RWPE1 (cell line): ENCODE data around the gene MYO7A.

Experiments
- CTCF ChIA-PET: fragments of 350-600 bp; sonication (Branson Sonifier 250); formaldehyde crosslinking; extraction: SDS; loops from one replicate; lab custom pipeline; 2021; lab: Yijun Ruan, JAX
- POLR2A ChIA-PET: fragments of 400-600 bp; formaldehyde crosslinking; extraction: SDS; loops from one replicate; lab custom pipeline; 2020; ENCODE audit warnings: antibody characterized with exemption; ENCODE audit not compliant: low non-redundant PET; lab: Yijun Ruan, JAX
- DNase-seq: peaks from one replicate; pipeline ENCODE4 v3.0.0; 2012; ENCODE audit warnings: low spot score
- H3K27ac ChIP-seq: fragments of 450-650 bp; 2 replicates; pipeline ENCODE4 v1.5.1; 2017
- TF ChIP-seq, protein P1 (sequence below): fragments of 450-650 bp; conservative IDR thresholded peaks from 2 replicates; pipeline ENCODE4 v1.5.1; 2017; ENCODE audit warnings: low read depth, mild to moderate bottlenecking

Gene MYO7A

DNA sequence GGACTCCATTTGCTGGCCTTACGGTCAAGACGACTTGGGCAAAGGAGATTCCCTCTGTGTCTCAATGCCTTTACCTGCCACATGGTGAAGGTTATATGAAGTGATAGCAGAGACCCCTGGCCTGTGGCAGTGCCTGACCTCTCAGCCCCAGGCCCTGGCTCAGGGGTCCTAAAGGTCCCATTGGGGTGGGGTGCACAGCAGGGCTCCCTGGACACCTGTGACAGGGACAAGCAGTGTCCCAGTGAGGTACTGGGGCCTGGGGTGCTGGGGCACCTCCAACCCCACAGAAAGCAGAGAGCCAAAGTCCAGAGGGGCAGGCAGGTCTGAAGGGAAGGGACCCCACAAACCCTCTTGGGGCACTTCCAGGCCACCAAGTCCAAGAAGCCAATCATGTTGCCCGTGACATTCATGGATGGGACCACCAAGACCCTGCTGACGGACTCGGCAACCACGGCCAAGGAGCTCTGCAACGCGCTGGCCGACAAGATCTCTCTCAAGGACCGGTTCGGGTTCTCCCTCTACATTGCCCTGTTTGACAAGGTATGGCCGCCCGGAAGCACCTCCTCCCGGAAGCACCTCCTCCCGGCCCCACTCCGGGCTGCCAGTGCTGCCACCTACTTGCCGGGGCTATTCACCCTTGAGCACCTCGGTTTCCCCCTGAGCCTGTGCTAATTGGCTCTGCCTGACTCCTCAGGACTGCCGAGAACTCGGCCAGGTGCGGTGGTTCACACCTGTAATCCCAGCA, 62.5 kb downstream of the MYO7A start:
- TF ChIP-seq, protein P1, sequence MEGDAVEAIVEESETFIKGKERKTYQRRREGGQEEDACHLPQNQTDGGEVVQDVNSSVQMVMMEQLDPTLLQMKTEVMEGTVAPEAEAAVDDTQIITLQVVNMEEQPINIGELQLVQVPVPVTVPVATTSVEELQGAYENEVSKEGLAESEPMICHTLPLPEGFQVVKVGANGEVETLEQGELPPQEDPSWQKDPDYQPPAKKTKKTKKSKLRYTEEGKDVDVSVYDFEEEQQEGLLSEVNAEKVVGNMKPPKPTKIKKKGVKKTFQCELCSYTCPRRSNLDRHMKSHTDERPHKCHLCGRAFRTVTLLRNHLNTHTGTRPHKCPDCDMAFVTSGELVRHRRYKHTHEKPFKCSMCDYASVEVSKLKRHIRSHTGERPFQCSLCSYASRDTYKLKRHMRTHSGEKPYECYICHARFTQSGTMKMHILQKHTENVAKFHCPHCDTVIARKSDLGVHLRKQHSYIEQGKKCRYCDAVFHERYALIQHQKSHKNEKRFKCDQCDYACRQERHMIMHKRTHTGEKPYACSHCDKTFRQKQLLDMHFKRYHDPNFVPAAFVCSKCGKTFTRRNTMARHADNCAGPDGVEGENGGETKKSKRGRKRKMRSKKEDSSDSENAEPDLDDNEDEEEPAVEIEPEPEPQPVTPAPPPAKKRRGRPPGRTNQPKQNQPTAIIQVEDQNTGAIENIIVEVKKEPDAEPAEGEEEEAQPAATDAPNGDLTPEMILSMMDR: no peak
- POLR2A ChIA-PET: no interaction called here
- H3K27ac ChIP-seq: no peak overlapping the region
- CTCF ChIA-PET: interaction anchor here (4.1 kb wide), 1 partner anchor 63 kb away, joined by 33 read pairs; the partner anchor contains the start of gene MYO7A
- DNase-seq: no peak

GRCh38 chr11:77191429-77191822, 63.4 kb downstream of the MYO7A start:
- TF ChIP-seq, protein P1: no peak
- no peak overlapping the region for H3K27ac ChIP-seq
- DNase-seq: no peak
- CTCF ChIA-PET: interaction anchor here (0.7 to 4.1 kb wide), 2 partner anchors 64 to 625 kb away, joined by 3 to 33 read pairs; partner anchors contain the start of gene MYO7A
- POLR2A ChIA-PET: no interaction called here

DNA sequence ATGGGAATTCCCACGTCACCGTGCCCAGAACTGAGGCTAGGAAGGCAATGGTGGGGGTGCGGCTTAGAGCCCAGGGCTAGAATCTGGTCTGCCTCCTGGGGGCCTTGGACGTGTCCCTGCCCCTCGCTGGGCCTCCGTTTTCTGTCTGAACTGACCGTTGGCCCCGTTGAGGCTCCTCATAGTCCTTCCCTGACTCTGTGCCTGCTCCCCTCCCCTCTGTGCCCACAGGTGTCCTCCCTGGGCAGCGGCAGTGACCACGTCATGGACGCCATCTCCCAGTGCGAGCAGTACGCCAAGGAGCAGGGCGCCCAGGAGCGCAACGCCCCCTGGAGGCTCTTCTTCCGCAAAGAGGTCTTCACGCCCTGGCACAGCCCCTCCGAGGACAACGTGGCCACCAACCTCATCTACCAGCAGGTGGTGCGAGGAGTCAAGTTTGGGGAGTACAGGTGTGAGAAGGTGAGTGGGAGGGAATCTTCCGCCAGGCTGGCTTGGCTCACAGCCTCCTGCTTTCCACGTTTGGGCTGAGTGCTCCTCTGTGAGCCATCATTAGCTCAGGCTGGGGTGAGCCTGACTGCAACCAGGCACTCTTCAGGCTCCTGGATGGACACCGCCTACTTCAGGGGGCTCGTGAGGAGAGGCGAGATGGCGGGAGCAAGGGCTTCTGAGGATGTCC, 63.9 kb downstream of the MYO7A start:
- H3K27ac ChIP-seq: no peak overlapping the region
- POLR2A ChIA-PET: no interaction called here
- CTCF ChIA-PET: interaction anchor here (0.6 to 0.7 kb wide), 8 partner anchors 8 to 625 kb away, joined by 3 to 6 read pairs (median 3); no protein-coding TSS in a partner anchor
- peak; percentile 81 for DNase-seq
- TF ChIP-seq, protein P1: peak; percentile 65

- H3K27ac ChIP-seq: no peak overlapping the region
- ChIA-PET POLR2A (no interaction called here), CTCF (interaction anchor here (0.6 kb wide), 1 partner anchor 1740 kb away, joined by 5 read pairs; no protein-coding TSS in a partner anchor)
- TF ChIP-seq, protein P1: no peak
- DNase-seq: no peak
Measured at GRCh38 chr11:77193167-77193566, 65.1 kb downstream of the MYO7A start.

DNA sequence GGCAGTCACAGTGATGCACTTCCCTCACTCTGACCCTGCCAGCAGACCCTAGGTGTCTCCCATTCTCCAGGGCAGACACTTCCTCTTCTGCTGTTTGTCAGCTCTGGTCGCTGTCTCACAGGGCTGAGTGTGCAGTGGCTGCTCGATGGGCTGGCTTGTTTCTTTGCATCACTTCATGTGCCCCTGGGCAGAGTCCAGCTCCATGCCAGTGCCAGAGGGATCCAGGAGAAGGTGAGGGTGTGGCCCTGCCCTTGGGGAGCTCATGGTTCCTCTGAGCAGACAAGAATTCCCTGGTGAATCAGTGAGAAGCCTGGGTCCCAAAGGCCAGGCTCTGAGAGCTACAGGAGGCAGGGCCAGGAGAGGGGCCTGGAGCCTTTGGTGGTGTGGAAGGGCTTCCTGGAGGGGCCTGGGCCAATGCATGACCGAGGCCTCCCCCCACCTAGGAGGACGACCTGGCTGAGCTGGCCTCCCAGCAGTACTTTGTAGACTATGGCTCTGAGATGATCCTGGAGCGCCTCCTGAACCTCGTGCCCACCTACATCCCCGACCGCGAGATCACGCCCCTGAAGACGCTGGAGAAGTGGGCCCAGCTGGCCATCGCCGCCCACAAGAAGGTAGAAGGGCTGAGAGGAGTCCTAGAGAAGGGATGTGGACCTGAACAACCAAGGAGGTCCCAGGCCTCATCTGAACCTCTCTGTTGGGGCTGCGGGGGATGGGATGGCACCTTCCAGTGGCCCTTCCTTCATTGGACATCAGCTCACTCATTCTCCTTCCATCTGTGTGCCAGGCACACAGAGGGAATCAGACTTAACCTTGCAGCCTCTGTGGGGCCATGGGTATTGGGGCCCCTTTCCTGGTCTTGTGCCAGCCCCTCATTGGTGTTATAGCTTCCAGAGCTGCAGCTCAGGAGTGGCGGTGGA, 66.1 kb downstream of the MYO7A start:
- no peak overlapping the region for H3K27ac ChIP-seq
- TF ChIP-seq, protein P1: no peak
- POLR2A ChIA-PET: no interaction called here
- CTCF ChIA-PET: interaction anchor here (0.6 to 2.5 kb wide), 7 partner anchors 21 to 1635 kb away, joined by 3 to 10 read pairs (median 4); no protein-coding TSS in a partner anchor
- no peak for DNase-seq
